ENCODE measurements around the gene CUX1. TPM values are rescaled to one million over a fixed set of nuclear protein-coding genes. Genes with fewer than 3 reads are reported as not detected.

CUX1 gene
- total RNA-seq, 1 experiment from 2014 or later, result 53.5 TPM

DNA sequence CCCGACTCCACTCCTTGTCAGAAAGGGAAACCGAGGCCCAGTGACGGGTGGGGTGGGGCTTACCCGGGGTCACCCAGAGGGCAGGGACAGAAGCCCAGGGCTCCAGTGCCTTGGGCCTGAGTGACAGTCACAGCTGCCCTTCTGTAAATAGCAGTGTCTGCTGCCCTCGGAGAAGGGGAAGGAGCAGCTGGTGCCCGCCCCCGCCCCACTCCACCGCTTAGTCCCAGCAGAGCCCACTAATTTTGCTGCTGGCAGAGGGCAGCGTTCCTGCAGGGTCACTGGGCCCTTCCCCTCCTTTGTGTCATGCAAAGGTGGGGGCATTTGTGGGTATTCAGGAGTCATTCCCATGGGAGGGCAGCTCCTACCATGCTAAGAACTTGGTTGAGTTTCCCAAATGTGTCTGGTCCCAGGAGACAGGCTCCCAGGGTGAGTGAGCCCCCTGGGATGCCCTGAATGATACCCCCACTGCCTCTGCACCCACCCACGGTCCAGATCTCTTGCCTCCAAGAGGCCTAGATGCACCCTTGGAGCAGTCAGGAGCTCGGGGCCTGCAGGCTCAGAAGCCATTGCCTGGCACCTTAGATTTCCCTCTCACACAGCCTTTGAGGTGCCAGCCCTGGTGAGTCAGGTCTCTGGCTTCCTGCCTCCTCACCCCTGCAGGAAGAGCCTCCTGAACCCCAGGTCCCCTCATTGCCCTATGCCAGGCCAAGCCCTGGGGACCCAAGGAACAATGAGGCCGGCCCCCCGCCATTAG is 486.4 kb downstream of the CUX1 start:
- Histone ChIP-seq H3K27me3 (ENCODE audit: insufficient read depth, low read length) (no peaks in the 10 kb centered on the region), H3K9me3 (ENCODE audit: control insufficient read depth, low read depth, low read length) (no peaks in the 10 kb centered on the region), H3K27ac (ENCODE audit: insufficient read length, low read depth, low read length) (no peak overlapping the region), H3K4ac (ENCODE audit: low read depth, low read length) (no peak overlapping the region), H3K4me2 (ENCODE audit: insufficient read depth, insufficient read length, low read length) (no peak overlapping the region), H3K23ac (ENCODE audit: insufficient read length, low read depth, low read length) (no peak overlapping the region), H2BK15ac (ENCODE audit: low read depth, low read length) (no peak overlapping the region), H3K56ac (ENCODE audit: insufficient read length, low read depth, low read length) (no peak overlapping the region), H4K91ac (ENCODE audit: insufficient read length, low read depth, low read length) (no peak overlapping the region), H2BK20ac (ENCODE audit: low read depth, low read length, poor library complexity, severe bottlenecking) (no peak overlapping the region), H3K79me1 (ENCODE audit: insufficient read depth, low read depth, low read length, poor library complexity, severe bottlenecking) (no peaks in the 10 kb centered on the region), H3K23me2 (ENCODE audit: insufficient read length, low read depth, low read length, poor library complexity, severe bottlenecking) (no peaks in the 10 kb centered on the region), H2AFZ (ENCODE audit: low read length) (no peak overlapping the region), H3K18ac (ENCODE audit: insufficient read length, low read depth, low read length) (no peak overlapping the region), H2AK5ac (ENCODE audit: insufficient read length, low read length) (no peak overlapping the region), H2BK12ac (ENCODE audit: insufficient read length, low read depth, low read length) (no peak overlapping the region), H3T11ph (ENCODE audit: low read length) (no peak overlapping the region), H2BK120ac (ENCODE audit: low read depth, low read length, poor library complexity, severe bottlenecking) (no peak overlapping the region), H3K4me1 (ENCODE audit: insufficient read depth, low read length) (no peaks in the 10 kb centered on the region; the same call in 1 of the 2 replicates), H4K20me1 (ENCODE audit: control insufficient read depth, insufficient read depth, insufficient read length) (no peaks in the 10 kb centered on the region), H3K79me2 (ENCODE audit: insufficient read depth, low read length) (no peaks in the 10 kb centered on the region), H3K14ac (ENCODE audit: insufficient read depth, low read length) (no peak overlapping the region; the same call in 1 of the 2 replicates), H2BK5ac (ENCODE audit: insufficient read length, low read length) (no peak overlapping the region), H3K9ac (ENCODE audit: extremely low read depth, insufficient read length, low read length) (no peak overlapping the region), H4K8ac (replicated peaks; ENCODE audit: insufficient read length, low read depth, low read length) (no peak overlapping the region), H4K5ac (ENCODE audit: insufficient read length, low read depth, low read length) (no peak overlapping the region)
- Mint-ChIP-seq H3K4me3 (no peak overlapping the region), H3K36me3 (ENCODE audit: insufficient read depth in 1 of 3, low read depth in 3 of 3) (peaks cover 0 to 8% (median 4%) of the 10 kb centered on the region in 3 experiments; a peak in 4 of 7 replicates), H3K9me3 (no peaks in the 10 kb centered on the region), H3K4me1 (peaks cover 9 to 16% of the 10 kb centered on the region in 2 experiments), H3K27me3 (ENCODE audit: low read depth) (peaks cover 17% of the 10 kb centered on the region), H3K27ac (no peak overlapping the region)
- TF ChIP-seq, protein P1, sequence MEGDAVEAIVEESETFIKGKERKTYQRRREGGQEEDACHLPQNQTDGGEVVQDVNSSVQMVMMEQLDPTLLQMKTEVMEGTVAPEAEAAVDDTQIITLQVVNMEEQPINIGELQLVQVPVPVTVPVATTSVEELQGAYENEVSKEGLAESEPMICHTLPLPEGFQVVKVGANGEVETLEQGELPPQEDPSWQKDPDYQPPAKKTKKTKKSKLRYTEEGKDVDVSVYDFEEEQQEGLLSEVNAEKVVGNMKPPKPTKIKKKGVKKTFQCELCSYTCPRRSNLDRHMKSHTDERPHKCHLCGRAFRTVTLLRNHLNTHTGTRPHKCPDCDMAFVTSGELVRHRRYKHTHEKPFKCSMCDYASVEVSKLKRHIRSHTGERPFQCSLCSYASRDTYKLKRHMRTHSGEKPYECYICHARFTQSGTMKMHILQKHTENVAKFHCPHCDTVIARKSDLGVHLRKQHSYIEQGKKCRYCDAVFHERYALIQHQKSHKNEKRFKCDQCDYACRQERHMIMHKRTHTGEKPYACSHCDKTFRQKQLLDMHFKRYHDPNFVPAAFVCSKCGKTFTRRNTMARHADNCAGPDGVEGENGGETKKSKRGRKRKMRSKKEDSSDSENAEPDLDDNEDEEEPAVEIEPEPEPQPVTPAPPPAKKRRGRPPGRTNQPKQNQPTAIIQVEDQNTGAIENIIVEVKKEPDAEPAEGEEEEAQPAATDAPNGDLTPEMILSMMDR (conservative IDR thresholded peaks at IDR 0.05), result no peak
- WGBS (ENCODE audit: extremely low coverage, insufficient read length, low lambda C conversion rate), result no CpG with 5 or more reads among the region's 13 CpGs
- DNase-seq, result no peak

Measured in H9 (cell line).